HG03175 (cell line): ENCODE measurements around the gene RHOBTB3.

ENCODE experiments used
- ATAC-seq: cut with Tn5 transposase; IDR thresholded peaks from one replicate; pipeline ENCODE4 v1.9.1; 2021; ENCODE audit warnings: mild to moderate bottlenecking, moderate library complexity; ENCODE audit not compliant: unreplicated experiment

RHOBTB3 gene

GRCh38 chr5:95730011-95730700 lies 980 bp upstream of the RHOBTB3 start:
- ATAC-seq = no peak

GRCh38 chr5:95731571-95732554 lies 727 bp downstream of the RHOBTB3 start:
- ATAC-seq = peak; percentile 39

- no peak for ATAC-seq
Observed at GRCh38 chr5:95733107-95733665, 2.0 kb downstream of the RHOBTB3 start.

- ATAC-seq = no peak
Observed at GRCh38 chr5:95734187-95734586, 3.1 kb downstream of the RHOBTB3 start.

GRCh38 chr5:95734906-95735305 lies 3.8 kb downstream of the RHOBTB3 start:
- no peak for ATAC-seq

- no peak for ATAC-seq
Observed at GRCh38 chr5:95735406-95735805, 4.3 kb downstream of the RHOBTB3 start.

GRCh38 chr5:95738072-95738471 lies 6.9 kb downstream of the RHOBTB3 start:
- no peak for ATAC-seq

- no peak for ATAC-seq
Observed at GRCh38 chr5:95738834-95739233, 7.7 kb downstream of the RHOBTB3 start.

GRCh38 chr5:95739857-95740256 lies 8.7 kb downstream of the RHOBTB3 start:
- ATAC-seq = no peak

- no peak for ATAC-seq
Observed at GRCh38 chr5:95741458-95741857, 10.3 kb downstream of the RHOBTB3 start.

- no peak for ATAC-seq
Observed at GRCh38 chr5:95743232-95743631, 12.1 kb downstream of the RHOBTB3 start.

GRCh38 chr5:95743877-95744276 lies 12.7 kb downstream of the RHOBTB3 start:
- ATAC-seq = no peak

GRCh38 chr5:95746194-95746593 lies 15.1 kb downstream of the RHOBTB3 start:
- no peak for ATAC-seq

GRCh38 chr5:95746722-95747679 lies 15.9 kb downstream of the RHOBTB3 start:
- no peak for ATAC-seq

- no peak for ATAC-seq
Observed at GRCh38 chr5:95748133-95748532, 17.0 kb downstream of the RHOBTB3 start.

- ATAC-seq = no peak
Observed at GRCh38 chr5:95754545-95754944, 23.4 kb downstream of the RHOBTB3 start.

- ATAC-seq = no peak
Observed at GRCh38 chr5:95759005-95759404, 27.9 kb downstream of the RHOBTB3 start.

GRCh38 chr5:95759634-95760033 lies 28.5 kb downstream of the RHOBTB3 start:
- no peak for ATAC-seq

GRCh38 chr5:95760273-95761191 lies 29.4 kb downstream of the RHOBTB3 start:
- peak; percentile 92 for ATAC-seq
